ENCODE measurements around the gene GGT5. TPM values are rescaled to one million over a fixed set of nuclear protein-coding genes. Genes with fewer than 3 reads are reported as not detected.

The GGT5 gene
- total RNA-seq, 1 donor from 2014 or later: 1.3 TPM

GRCh38 chr22:24230911-24231656, 13.8 kb downstream of the GGT5 start:
- DNase-seq (ENCODE audit: low read depth): no peak
- no peak overlapping the region for H3K4me3 ChIP-seq (ENCODE audit: low read depth, low read length)
- peak; percentile 53 for TF ChIP-seq CTCF (conservative IDR thresholded peaks at IDR 0.05; ENCODE audit: low read depth, low read length)

- TF ChIP-seq CTCF (conservative IDR thresholded peaks at IDR 0.05; ENCODE audit: low read depth, low read length): no peak
- DNase-seq (ENCODE audit: low read depth): no peak
- H3K4me3 ChIP-seq (ENCODE audit: low read depth, low read length): no peak overlapping the region
These were observed 18.9 kb downstream of the GGT5 start for GRCh38 chr22:24225951-24226350.

GRCh38 chr22:24225044-24225601, 19.8 kb downstream of the GGT5 start:
- DNase-seq (ENCODE audit: low read depth): no peak
- TF ChIP-seq CTCF (conservative IDR thresholded peaks at IDR 0.05; ENCODE audit: low read depth, low read length): no peak
- no peak overlapping the region for H3K4me3 ChIP-seq (ENCODE audit: low read depth, low read length)

GRCh38 chr22:24224468-24224867, 20.4 kb downstream of the GGT5 start:
- DNase-seq (ENCODE audit: low read depth): no peak
- no peak for TF ChIP-seq CTCF (conservative IDR thresholded peaks at IDR 0.05; ENCODE audit: low read depth, low read length)
- no peak overlapping the region for H3K4me3 ChIP-seq (ENCODE audit: low read depth, low read length)

- no peak overlapping the region for H3K4me3 ChIP-seq (ENCODE audit: low read depth, low read length)
- no peak for DNase-seq (ENCODE audit: low read depth)
- TF ChIP-seq CTCF (conservative IDR thresholded peaks at IDR 0.05; ENCODE audit: low read depth, low read length): no peak
These were observed 25.1 kb downstream of the GGT5 start for GRCh38 chr22:24219750-24220149.

- no peak for DNase-seq (ENCODE audit: low read depth)
- no peak for TF ChIP-seq CTCF (conservative IDR thresholded peaks at IDR 0.05; ENCODE audit: low read depth, low read length)
- no peak overlapping the region for H3K4me3 ChIP-seq (ENCODE audit: low read depth, low read length)
These were observed 27.5 kb downstream of the GGT5 start for GRCh38 chr22:24217384-24217783.
